ENCODE data around the gene CCL5.

DNA sequence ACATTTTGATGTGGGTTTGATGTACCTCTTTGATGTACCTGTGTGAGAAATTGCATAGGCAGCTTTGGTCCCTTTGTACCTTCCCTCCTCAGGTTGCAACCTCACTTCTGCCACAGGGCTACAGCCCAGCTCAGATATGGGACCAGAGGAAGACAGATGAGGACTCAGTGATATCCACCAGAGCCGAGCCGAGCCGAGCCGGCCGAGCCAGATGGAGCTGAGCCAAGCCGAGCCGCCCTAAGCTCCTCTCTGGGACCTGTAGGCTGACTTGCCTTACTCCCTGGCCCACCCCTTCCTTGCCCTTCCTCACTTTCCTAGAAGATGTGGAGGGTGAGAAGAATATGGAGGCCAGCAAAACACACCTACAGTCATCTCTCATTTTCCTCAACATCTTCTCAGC is 15.3 kb downstream of the CCL5 start:
- TF ChIP-seq POLR2A (IDR thresholded peaks at IDR 0.05) = no peak
- TF ChIP-seq, protein P1, sequence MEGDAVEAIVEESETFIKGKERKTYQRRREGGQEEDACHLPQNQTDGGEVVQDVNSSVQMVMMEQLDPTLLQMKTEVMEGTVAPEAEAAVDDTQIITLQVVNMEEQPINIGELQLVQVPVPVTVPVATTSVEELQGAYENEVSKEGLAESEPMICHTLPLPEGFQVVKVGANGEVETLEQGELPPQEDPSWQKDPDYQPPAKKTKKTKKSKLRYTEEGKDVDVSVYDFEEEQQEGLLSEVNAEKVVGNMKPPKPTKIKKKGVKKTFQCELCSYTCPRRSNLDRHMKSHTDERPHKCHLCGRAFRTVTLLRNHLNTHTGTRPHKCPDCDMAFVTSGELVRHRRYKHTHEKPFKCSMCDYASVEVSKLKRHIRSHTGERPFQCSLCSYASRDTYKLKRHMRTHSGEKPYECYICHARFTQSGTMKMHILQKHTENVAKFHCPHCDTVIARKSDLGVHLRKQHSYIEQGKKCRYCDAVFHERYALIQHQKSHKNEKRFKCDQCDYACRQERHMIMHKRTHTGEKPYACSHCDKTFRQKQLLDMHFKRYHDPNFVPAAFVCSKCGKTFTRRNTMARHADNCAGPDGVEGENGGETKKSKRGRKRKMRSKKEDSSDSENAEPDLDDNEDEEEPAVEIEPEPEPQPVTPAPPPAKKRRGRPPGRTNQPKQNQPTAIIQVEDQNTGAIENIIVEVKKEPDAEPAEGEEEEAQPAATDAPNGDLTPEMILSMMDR (IDR thresholded peaks at IDR 0.05) = no peak
